Gastroesophageal sphincter (tissue), 4 donors: ENCODE measurements around the gene DST. TPM values are rescaled to one million over a fixed set of nuclear protein-coding genes. Genes with fewer than 3 reads are reported as not detected.
"Not testable (repeated sequence)": the region's sequence is repeated elsewhere in the genome, so short reads cannot be mapped to it uniquely, and the experiment has no call there.

ENCODE experiments used
- ATAC-seq: fragments of 150-250 bp; one replicate; pipeline ENCODE4 v1.9.1; 2016; ENCODE audit warnings: mild to moderate bottlenecking, moderate library complexity
- H3K27ac ChIP-seq, 4 donors: fragments of 200-600 bp; sonication (generic) in 3 of 4; 1 replicate in 3 of 4; 2 replicates in 1 of 4; pipeline ENCODE4 v1.5.1; 2016 to 2019
- H3K27me3 ChIP-seq: fragments of 200-600 bp; sonication (generic); one replicate; pipeline ENCODE4 v1.5.1; 2019
- H3K36me3 ChIP-seq, 2 donors: fragments of 200-600 bp; sonication (generic); one replicate each; pipeline ENCODE4 v1.5.1; 2019; ENCODE audit warnings: control low read depth in 1 of 2
- H3K4me1 ChIP-seq, 3 donors: fragments of 200-600 bp; sonication (generic); 1 replicate in 2 of 3; 2 replicates in 1 of 3; pipeline ENCODE4 v1.5.1; 2016 to 2019; ENCODE audit warnings: control low read depth in 2 of 3
- H3K4me3 ChIP-seq, 2 donors: fragments of 200-600 bp; sonication (generic); one replicate each; pipeline ENCODE4 v1.5.1; 2019; ENCODE audit warnings: mild to moderate bottlenecking in 1 of 2, moderate library complexity in 1 of 2
- H3K9me3 ChIP-seq, 3 donors: fragments of 200-600 bp; sonication (generic); one replicate each; pipeline ENCODE4 v1.5.1; 2017 to 2019; ENCODE audit warnings: control low read depth in 2 of 3
- CTCF ChIP-seq, 4 experiments: fragments of 200-600 bp in 2 of 4; fragments of 450-650 bp in 2 of 4; sonication (generic) in 1 of 4; IDR thresholded peaks; one replicate each; pipeline ENCODE4 v1.5.1; 2017 to 2019; ENCODE audit warnings: antibody characterized with exemption in 4 of 4, mild to moderate bottlenecking in 2 of 4, moderate library complexity in 2 of 4
- EP300 ChIP-seq: sonication (generic); formaldehyde crosslinking; IDR thresholded peaks from one replicate; pipeline ENCODE4 v1.6.1; 2017; ENCODE audit warnings: antibody characterized with exemption, mild to moderate bottlenecking
- POLR2A ChIP-seq, 2 donors: fragments of 450-650 bp; IDR thresholded peaks; one replicate each; pipeline ENCODE4 v1.6.1; 2017; ENCODE audit warnings: antibody characterized with exemption in 2 of 2, mild to moderate bottlenecking in 2 of 2, moderate library complexity in 1 of 2
- POLR2AphosphoS5 ChIP-seq: sonication (generic); formaldehyde crosslinking; IDR thresholded peaks from one replicate; pipeline ENCODE4 v1.6.1; 2017; ENCODE audit warnings: antibody characterized with exemption
- WGBS, 2 donors: methylation state at CpG; one replicate each; pipeline ENCODE4 v1.1.5; 2018; ENCODE audit warnings: low coverage in 1 of 2; 5-methylcytosine and 5-hydroxymethylcytosine counted together
- total RNA-seq, 4 donors: library from RNA; depleted of rRNA; stranded (reverse); fragments of >200 nt; gene quantifications; one replicate each; pipeline ENCODE4 v1.1.0, GENCODE V29; 2016

DST gene
- total RNA-seq, 4 donors from 2014 or later: 442 to 716 (median 661) TPM

DNA sequence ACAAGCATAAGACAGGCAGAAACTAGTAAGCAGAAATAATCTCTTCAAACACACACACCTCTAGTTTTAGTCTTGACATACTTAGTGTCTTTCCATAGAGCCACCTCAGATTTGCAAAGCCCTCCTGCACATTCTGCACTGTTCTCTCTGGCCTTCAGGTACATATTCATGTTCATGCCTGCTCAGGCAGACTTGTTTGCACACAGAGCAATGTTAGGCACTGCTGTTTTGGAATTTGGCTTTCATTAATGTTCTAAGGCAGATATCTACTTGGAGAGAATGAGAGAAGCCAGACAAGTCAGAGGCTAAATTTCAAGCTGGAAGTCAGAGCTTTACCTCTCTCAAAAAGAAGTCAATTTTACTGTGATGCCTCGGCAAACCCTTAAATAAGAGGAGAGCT lies 21.3 kb upstream of the DST start:
- Histone ChIP-seq H3K27ac (no peak overlapping the region), H3K36me3 (no peaks in the 10 kb centered on the region), H3K4me1 (peaks cover 0 to 38% (median 5%) of the 10 kb centered on the region in 3 donors), H3K27me3 (no peaks in the 10 kb centered on the region), H3K9me3 (no peaks in the 10 kb centered on the region), H3K4me3 (no peak overlapping the region)
- no peak for ATAC-seq
- 33% methylated on average over 1 of the region's 1 CpG; no CpG with 5 or more reads in 1 of the 2 donors for WGBS, 2 donors
- TF ChIP-seq EP300 (no peak), POLR2A (IDR thresholded peaks at IDR 0.05) (no peak), CTCF (IDR thresholded peaks at IDR 0.05) (no peak), POLR2AphosphoS5 (no peak)

DNA sequence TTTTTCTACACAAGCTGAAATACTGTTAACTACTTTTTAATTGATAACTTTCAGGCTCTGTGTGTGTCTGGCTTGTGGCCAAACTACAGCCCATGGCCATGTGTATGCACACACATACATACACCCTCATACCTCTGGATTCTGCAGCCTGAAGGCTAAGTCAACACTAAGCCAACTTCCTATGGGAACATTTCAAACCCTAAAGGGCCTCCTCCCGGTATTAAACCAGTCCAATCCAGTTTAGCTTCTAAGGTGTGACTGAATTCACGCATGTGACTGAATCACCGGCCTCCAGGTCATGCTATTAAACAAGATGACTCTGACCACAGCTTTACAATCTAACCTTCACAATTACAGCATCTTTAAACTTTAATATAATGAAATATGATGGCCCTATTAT lies 20.7 kb upstream of the DST start:
- H3K27ac ChIP-seq: no peak overlapping the region
- 92% methylated on average over 3 of the region's 3 CpGs for WGBS, 2 donors
- H3K36me3 ChIP-seq: no peaks in the 10 kb centered on the region
- no peaks in the 10 kb centered on the region for H3K9me3 ChIP-seq
- no peak overlapping the region for H3K4me3 ChIP-seq
- H3K27me3 ChIP-seq: no peaks in the 10 kb centered on the region
- no peak for TF ChIP-seq EP300
- no peak for TF ChIP-seq POLR2AphosphoS5
- TF ChIP-seq POLR2A (IDR thresholded peaks at IDR 0.05): no peak
- no peak for TF ChIP-seq CTCF (IDR thresholded peaks at IDR 0.05)
- H3K4me1 ChIP-seq: peaks cover 0 to 38% (median 5%) of the 10 kb centered on the region in 3 donors
- ATAC-seq: no peak

DNA sequence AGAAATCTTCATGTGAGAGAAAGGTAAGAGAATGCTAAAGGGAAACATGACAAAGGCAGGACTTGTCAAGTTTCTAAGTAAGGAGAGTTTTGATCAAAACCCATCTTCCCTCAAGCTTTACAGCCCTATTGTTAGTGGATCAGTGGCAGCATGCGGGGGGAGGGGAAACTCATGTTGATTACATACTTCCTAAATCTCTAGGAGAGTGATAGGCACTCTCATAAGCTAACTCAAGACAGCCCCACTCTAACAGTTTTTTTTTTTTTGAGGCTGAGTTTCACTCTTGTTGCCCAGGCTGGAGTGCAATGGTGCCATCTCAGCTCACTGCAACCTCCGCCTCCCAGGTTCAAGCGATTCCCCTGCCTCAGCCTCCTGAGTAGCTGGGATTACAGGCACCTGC lies 18.6 kb upstream of the DST start:
- H3K27me3 ChIP-seq, H3K36me3 ChIP-seq, H3K9me3 ChIP-seq, H3K4me3 ChIP-seq, ATAC-seq, H3K27ac ChIP-seq: not testable (repeated sequence)
- 88 to 92% methylated on average over 2 to 3 of the region's 3 CpGs for WGBS, 2 donors
- peaks cover 0 to 41% (median 5%) of the 10 kb centered on the region in 3 donors for H3K4me1 ChIP-seq

DNA sequence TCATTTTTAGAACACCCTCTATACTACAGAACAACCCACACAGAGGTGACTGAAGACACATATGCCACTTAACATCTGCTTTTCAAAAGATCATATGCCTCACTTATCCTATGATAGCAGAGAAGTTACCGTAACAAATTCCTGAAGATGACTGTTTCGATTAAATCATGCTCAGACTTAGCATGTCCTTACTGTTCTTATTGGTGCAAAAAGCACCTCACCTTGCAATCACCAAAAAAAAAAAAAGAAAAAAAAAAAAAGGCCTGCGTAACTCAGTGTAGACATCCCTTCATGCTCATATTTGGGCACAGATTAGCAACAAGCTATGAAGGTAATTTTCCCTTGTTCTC lies 17.7 kb upstream of the DST start:
- TF ChIP-seq POLR2A (IDR thresholded peaks at IDR 0.05) (no peak), EP300 (no peak), POLR2AphosphoS5 (no peak), CTCF (IDR thresholded peaks at IDR 0.05) (no peak)
- Histone ChIP-seq H3K36me3 (no peaks in the 10 kb centered on the region), H3K27me3 (no peaks in the 10 kb centered on the region), H3K9me3 (no peaks in the 10 kb centered on the region), H3K4me1 (peaks cover 0 to 51% (median 5%) of the 10 kb centered on the region in 3 donors), H3K27ac (no peak overlapping the region), H3K4me3 (no peak overlapping the region)
- 74 to 83% methylated on average over 3 of the region's 3 CpGs for WGBS, 2 donors
- no peak for ATAC-seq

GRCh38 chr6:56659721-56660380 lies 17.2 kb upstream of the DST start:
- Histone ChIP-seq H3K36me3 (no peaks in the 10 kb centered on the region), H3K4me3 (no peak overlapping the region), H3K27ac (no peak overlapping the region), H3K9me3 (no peaks in the 10 kb centered on the region), H3K4me1 (peaks cover 0 to 52% (median 5%) of the 10 kb centered on the region in 3 donors), H3K27me3 (no peaks in the 10 kb centered on the region)
- 81 to 94% methylated on average over 2 of the region's 2 CpGs for WGBS, 2 donors
- TF ChIP-seq POLR2A (IDR thresholded peaks at IDR 0.05) (no peak), POLR2AphosphoS5 (no peak), EP300 (no peak), CTCF (IDR thresholded peaks at IDR 0.05) (no peak)
- ATAC-seq: no peak
